PC-3 (cell line): ENCODE data around the gene LTA.

Experiments used
- CTCF ChIP-seq: fragments of 300-600 bp; sonication (generic); conservative IDR thresholded peaks from 2 replicates; pipeline ENCODE4 v1.5.1; 2017; ENCODE audit warnings: antibody characterized with exemption, low read depth, mild to moderate bottlenecking, low read length
- EZH2 ChIP-seq: fragments of 300-600 bp; sonication (generic); IDR thresholded peaks from one replicate; pipeline ENCODE4 v1.6.1; 2017; ENCODE audit warnings: antibody characterized with exemption, mild to moderate bottlenecking, low read length; ENCODE audit not compliant: unreplicated experiment

- TF ChIP-seq CTCF (no peak), EZH2 (no peak)
These were observed 38.1 kb upstream of the LTA start for GRCh38 chr6:31534011-31534410.
